Measurements from ENCODE around the gene CD83. TPM values are rescaled to one million over a fixed set of nuclear protein-coding genes. Genes with fewer than 3 reads are reported as not detected.

Gene CD83
- total RNA-seq, 1 experiment from 2014 or later = 5.5 TPM

DNA sequence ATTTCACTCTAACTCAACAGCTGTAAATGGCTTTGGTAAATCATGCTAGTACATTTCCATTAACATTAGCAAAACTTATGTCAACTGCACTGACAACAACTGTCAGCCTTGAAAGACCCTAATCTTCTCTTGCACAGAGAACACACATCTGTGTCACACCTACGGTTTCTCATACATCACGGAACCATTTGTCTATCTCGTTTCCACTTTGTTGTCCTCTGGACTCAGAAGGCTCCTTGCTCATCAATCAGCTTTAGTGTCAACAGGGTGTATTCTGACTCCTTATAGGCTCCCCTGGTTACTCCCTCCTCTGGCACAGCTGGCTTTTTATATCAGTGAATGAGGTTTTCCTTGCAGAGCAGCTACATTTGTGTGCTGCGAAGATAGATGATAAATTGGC, 49.3 kb downstream of the CD83 start:
- TF ChIP-seq MYBL2 (CRISPR knock-in tag; IDR thresholded peaks at IDR 0.05) (no peak), SMAD4 (CRISPR knock-in tag; IDR thresholded peaks at IDR 0.05) (no peak), FOXK1 (CRISPR knock-in tag; IDR thresholded peaks at IDR 0.05) (no peak), RELA (CRISPR knock-in tag; IDR thresholded peaks at IDR 0.05; ENCODE audit: borderline replicate concordance) (no peak)
- TF ChIP-seq, protein P1, sequence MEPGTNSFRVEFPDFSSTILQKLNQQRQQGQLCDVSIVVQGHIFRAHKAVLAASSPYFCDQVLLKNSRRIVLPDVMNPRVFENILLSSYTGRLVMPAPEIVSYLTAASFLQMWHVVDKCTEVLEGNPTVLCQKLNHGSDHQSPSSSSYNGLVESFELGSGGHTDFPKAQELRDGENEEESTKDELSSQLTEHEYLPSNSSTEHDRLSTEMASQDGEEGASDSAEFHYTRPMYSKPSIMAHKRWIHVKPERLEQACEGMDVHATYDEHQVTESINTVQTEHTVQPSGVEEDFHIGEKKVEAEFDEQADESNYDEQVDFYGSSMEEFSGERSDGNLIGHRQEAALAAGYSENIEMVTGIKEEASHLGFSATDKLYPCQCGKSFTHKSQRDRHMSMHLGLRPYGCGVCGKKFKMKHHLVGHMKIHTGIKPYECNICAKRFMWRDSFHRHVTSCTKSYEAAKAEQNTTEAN (CRISPR knock-in tag; IDR thresholded peaks at IDR 0.05) = no peak
- TF ChIP-seq, protein P2, sequence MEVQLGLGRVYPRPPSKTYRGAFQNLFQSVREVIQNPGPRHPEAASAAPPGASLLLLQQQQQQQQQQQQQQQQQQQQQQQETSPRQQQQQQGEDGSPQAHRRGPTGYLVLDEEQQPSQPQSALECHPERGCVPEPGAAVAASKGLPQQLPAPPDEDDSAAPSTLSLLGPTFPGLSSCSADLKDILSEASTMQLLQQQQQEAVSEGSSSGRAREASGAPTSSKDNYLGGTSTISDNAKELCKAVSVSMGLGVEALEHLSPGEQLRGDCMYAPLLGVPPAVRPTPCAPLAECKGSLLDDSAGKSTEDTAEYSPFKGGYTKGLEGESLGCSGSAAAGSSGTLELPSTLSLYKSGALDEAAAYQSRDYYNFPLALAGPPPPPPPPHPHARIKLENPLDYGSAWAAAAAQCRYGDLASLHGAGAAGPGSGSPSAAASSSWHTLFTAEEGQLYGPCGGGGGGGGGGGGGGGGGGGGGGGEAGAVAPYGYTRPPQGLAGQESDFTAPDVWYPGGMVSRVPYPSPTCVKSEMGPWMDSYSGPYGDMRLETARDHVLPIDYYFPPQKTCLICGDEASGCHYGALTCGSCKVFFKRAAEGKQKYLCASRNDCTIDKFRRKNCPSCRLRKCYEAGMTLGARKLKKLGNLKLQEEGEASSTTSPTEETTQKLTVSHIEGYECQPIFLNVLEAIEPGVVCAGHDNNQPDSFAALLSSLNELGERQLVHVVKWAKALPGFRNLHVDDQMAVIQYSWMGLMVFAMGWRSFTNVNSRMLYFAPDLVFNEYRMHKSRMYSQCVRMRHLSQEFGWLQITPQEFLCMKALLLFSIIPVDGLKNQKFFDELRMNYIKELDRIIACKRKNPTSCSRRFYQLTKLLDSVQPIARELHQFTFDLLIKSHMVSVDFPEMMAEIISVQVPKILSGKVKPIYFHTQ (CRISPR knock-in tag; IDR thresholded peaks at IDR 0.05) = no peak
- DNase-seq (ENCODE audit: low spot score) (no peak), ATAC-seq (no peak)
- POLR2A ChIA-PET = no interaction called here
- Mint-ChIP-seq H3K9me3 (peaks cover 31% of the 10 kb centered on the region), H3K27me3 (ENCODE audit: low read depth) (no peaks in the 10 kb centered on the region; the same call in 1 of the 2 replicates), H3K27ac (no peak overlapping the region), H3K36me3 (peaks cover 27% of the 10 kb centered on the region), H3K4me3 (no peak overlapping the region), H3K4me1 (peaks cover 11% of the 10 kb centered on the region)
- CTCF ChIA-PET = no interaction called here

DNA sequence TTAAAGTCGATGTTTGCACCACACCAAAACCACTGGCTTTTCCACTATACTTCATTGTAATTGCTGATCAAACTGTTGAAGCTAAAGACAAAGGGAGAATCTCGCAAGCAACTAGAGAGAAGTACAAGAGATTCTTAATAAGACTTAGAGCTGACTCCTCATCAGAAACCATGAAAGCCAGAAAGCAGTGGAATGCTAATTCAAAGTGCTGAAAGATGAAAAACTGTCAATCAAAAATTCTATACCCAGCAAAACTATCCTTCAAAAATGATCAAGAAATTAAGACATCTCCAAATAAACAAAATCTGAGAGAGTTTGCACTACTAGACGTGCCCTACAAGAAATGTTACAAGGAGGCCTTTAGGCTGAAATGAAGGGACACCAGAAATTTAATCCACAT, 52.6 kb downstream of the CD83 start:
- POLR2A ChIA-PET = no interaction called here
- Mint-ChIP-seq H3K4me1 (no peaks in the 10 kb centered on the region), H3K9me3 (peaks cover 41% of the 10 kb centered on the region), H3K36me3 (peaks cover 37% of the 10 kb centered on the region), H3K27ac (no peak overlapping the region), H3K27me3 (ENCODE audit: low read depth) (no peaks in the 10 kb centered on the region; the same call in 1 of the 2 replicates), H3K4me3 (no peak overlapping the region)
- CTCF ChIA-PET = no interaction called here
- DNase-seq (ENCODE audit: low spot score) (no peak), ATAC-seq (no peak)
- TF ChIP-seq, protein P2 (CRISPR knock-in tag; IDR thresholded peaks at IDR 0.05) = no peak
- TF ChIP-seq, protein P3, sequence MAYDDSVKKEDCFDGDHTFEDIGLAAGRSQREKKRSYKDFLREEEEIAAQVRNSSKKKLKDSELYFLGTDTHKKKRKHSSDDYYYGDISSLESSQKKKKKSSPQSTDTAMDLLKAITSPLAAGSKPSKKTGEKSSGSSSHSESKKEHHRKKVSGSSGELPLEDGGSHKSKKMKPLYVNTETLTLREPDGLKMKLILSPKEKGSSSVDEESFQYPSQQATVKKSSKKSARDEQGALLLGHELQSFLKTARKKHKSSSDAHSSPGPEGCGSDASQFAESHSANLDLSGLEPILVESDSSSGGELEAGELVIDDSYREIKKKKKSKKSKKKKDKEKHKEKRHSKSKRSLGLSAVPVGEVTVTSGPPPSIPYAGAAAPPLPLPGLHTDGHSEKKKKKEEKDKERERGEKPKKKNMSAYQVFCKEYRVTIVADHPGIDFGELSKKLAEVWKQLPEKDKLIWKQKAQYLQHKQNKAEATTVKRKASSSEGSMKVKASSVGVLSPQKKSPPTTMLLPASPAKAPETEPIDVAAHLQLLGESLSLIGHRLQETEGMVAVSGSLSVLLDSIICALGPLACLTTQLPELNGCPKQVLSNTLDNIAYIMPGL (CRISPR knock-in tag; IDR thresholded peaks at IDR 0.05) = no peak
- TF ChIP-seq, protein P4, sequence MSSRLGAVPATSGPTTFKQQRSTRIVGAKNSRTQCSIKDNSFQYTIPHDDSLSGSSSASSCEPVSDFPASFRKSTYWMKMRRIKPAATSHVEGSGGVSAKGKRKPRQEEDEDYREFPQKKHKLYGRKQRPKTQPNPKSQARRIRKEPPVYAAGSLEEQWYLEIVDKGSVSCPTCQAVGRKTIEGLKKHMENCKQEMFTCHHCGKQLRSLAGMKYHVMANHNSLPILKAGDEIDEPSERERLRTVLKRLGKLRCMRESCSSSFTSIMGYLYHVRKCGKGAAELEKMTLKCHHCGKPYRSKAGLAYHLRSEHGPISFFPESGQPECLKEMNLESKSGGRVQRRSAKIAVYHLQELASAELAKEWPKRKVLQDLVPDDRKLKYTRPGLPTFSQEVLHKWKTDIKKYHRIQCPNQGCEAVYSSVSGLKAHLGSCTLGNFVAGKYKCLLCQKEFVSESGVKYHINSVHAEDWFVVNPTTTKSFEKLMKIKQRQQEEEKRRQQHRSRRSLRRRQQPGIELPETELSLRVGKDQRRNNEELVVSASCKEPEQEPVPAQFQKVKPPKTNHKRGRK (CRISPR knock-in tag; IDR thresholded peaks at IDR 0.05; ENCODE audit: borderline replicate concordance) = no peak
- TF ChIP-seq PRRX2 (CRISPR knock-in tag; IDR thresholded peaks at IDR 0.05) (no peak), GRHL2 (CRISPR knock-in tag; IDR thresholded peaks at IDR 0.05; ENCODE audit: insufficient replicate concordance, severe bottlenecking) (no peak), ELF4 (CRISPR knock-in tag; IDR thresholded peaks at IDR 0.05; ENCODE audit: low read depth) (no peak), GTF2I (CRISPR knock-in tag; conservative IDR thresholded peaks at IDR 0.05) (no peak), ZBTB21 (CRISPR knock-in tag; IDR thresholded peaks at IDR 0.05; ENCODE audit: borderline replicate concordance) (no peak), ZNF121 (CRISPR knock-in tag; IDR thresholded peaks at IDR 0.05) (no peak)
- TF ChIP-seq, protein P5, sequence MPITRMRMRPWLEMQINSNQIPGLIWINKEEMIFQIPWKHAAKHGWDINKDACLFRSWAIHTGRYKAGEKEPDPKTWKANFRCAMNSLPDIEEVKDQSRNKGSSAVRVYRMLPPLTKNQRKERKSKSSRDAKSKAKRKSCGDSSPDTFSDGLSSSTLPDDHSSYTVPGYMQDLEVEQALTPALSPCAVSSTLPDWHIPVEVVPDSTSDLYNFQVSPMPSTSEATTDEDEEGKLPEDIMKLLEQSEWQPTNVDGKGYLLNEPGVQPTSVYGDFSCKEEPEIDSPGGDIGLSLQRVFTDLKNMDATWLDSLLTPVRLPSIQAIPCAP (CRISPR knock-in tag; IDR thresholded peaks at IDR 0.05) = no peak
- TF ChIP-seq, protein P6, sequence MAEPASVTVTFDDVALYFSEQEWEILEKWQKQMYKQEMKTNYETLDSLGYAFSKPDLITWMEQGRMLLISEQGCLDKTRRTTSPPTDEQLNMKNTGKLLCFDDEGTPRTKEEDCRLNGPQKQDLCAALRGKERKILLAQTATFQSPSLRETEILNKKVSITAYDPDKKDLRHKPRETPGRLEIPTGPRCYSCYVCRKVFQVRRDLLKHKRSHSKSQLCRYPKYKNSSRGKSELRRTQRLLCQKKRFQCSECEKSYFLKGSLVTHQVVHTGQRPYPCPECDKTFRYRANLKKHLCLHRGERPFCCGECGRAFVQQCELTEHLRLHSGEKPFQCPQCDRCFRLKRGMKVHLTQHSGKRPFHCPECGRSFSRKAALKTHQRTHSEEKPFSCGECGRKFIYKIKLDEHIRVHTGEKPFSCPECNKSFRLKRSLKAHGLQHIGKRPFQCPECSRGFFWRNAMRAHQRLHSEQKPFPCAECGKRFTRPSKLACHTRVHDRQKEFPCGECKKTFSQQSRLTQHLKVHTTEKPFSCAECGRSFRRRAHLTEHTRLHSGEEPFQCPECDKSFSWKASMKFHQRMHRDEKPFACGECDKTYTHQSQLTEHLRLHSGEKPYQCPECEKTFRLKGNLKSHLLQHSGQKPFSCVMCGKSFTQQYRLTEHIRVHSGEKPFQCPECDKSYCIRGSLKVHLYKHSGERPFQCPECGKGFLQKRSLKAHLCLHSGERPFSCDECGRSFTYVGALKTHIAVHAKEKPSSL (CRISPR knock-in tag; conservative IDR thresholded peaks at IDR 0.05) = no peak
- TF ChIP-seq, protein P7, sequence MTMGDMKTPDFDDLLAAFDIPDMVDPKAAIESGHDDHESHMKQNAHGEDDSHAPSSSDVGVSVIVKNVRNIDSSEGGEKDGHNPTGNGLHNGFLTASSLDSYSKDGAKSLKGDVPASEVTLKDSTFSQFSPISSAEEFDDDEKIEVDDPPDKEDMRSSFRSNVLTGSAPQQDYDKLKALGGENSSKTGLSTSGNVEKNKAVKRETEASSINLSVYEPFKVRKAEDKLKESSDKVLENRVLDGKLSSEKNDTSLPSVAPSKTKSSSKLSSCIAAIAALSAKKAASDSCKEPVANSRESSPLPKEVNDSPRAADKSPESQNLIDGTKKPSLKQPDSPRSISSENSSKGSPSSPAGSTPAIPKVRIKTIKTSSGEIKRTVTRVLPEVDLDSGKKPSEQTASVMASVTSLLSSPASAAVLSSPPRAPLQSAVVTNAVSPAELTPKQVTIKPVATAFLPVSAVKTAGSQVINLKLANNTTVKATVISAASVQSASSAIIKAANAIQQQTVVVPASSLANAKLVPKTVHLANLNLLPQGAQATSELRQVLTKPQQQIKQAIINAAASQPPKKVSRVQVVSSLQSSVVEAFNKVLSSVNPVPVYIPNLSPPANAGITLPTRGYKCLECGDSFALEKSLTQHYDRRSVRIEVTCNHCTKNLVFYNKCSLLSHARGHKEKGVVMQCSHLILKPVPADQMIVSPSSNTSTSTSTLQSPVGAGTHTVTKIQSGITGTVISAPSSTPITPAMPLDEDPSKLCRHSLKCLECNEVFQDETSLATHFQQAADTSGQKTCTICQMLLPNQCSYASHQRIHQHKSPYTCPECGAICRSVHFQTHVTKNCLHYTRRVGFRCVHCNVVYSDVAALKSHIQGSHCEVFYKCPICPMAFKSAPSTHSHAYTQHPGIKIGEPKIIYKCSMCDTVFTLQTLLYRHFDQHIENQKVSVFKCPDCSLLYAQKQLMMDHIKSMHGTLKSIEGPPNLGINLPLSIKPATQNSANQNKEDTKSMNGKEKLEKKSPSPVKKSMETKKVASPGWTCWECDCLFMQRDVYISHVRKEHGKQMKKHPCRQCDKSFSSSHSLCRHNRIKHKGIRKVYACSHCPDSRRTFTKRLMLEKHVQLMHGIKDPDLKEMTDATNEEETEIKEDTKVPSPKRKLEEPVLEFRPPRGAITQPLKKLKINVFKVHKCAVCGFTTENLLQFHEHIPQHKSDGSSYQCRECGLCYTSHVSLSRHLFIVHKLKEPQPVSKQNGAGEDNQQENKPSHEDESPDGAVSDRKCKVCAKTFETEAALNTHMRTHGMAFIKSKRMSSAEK (CRISPR knock-in tag; IDR thresholded peaks at IDR 0.05; ENCODE audit: borderline replicate concordance) = no peak

Data from WTC11 (cell line).